Heart right ventricle (tissue), 16 donors: ENCODE results near the gene DAZAP1. TPM values are rescaled to one million over a fixed set of nuclear protein-coding genes. Genes with fewer than 3 reads are reported as not detected.

Source experiments
- ATAC-seq, 8 donors: fragments of 200-7000 bp; cut with Tn5 transposase; one replicate each; pipeline ENCODE4 v1.9.1; 2020; ENCODE audit warnings: mild to moderate bottlenecking in 8 of 8, moderate library complexity in 8 of 8, moderate number of reproducible peaks in 1 of 8
- DNase-seq, 2 donors: peaks; one replicate each; pipeline ENCODE4 v3.0.0-alpha.2; 2020
- H3K27ac ChIP-seq, 10 donors: fragments of 200-600 bp; sonication (generic) in 2 of 10; one replicate each; pipeline versions ENCODE4 v1.5.0 to v1.8.0; 2020 to 2022; ENCODE audit warnings: mild to moderate bottlenecking in 3 of 10
- H3K27me3 ChIP-seq, 7 donors: fragments of 200-600 bp; one replicate each; pipeline ENCODE4 v1.8.0; 2021 to 2022; ENCODE audit warnings: mild to moderate bottlenecking in 2 of 7
- H3K36me3 ChIP-seq, 9 donors: fragments of 200-600 bp; sonication (generic) in 1 of 9; one replicate each; pipeline versions ENCODE4 v1.5.0 to v1.8.0; 2020 to 2022; ENCODE audit warnings: mild to moderate bottlenecking in 2 of 9
- H3K4me1 ChIP-seq, 9 donors: fragments of 200-600 bp; sonication (generic) in 1 of 9; one replicate each; pipeline versions ENCODE4 v1.5.0 to v1.8.0; 2020 to 2022; ENCODE audit warnings: mild to moderate bottlenecking in 4 of 9
- H3K4me3 ChIP-seq, 10 donors: fragments of 200-600 bp; sonication (generic) in 2 of 10; one replicate each; pipeline versions ENCODE4 v1.5.0 to v1.8.0; 2020 to 2022; ENCODE audit warnings: mild to moderate bottlenecking in 7 of 10, moderate library complexity in 2 of 10
- H3K9me3 ChIP-seq, 11 donors: fragments of 200-600 bp in 10 of 11; sonication (generic) in 2 of 11; one replicate each; pipeline versions ENCODE4 v1.5.0 to v1.8.0; 2013 to 2022; ENCODE audit warnings: mild to moderate bottlenecking in 2 of 11, control low read depth in 1 of 11, moderate library complexity in 1 of 11
- WGBS, 2 donors: extraction: QIAGEN DNeasy Blood & Tissue Kit; methylation state at CpG; one replicate each; pipeline ENCODE4 v1.1.7; 2013; ENCODE audit warnings: inconsistent platforms in 1 of 2; 5-methylcytosine and 5-hydroxymethylcytosine counted together
- intact Hi-C, 10 donors: fragments of 100-400 bp; cut with DNase I; formaldehyde crosslinking; loops; one replicate each; pipeline versions ENCODE4 v1.11.1 to v1.14.2; 2022
- polyA plus RNA-seq, 2 donors: library from polyadenylated mRNA; stranded (reverse); fragments of 200-250 nt; gene quantifications; one replicate each; pipeline ENCODE4 v1.2.3, GENCODE V29; 2013
- total RNA-seq, 10 donors: library from RNA; stranded (reverse); fragmentation: NEBNext Ultra II Directional in 3 of 10; extraction: Animal tissue kit (Norgen Biotek cat#: 25700) in 3 of 10; gene quantifications; one replicate each; pipeline versions ENCODE4 v1.2.1 to v1.2.4, GENCODE V29; 2021 to 2023
- TF ChIP-seq, protein P1 (sequence below), 9 donors: fragments of 200-600 bp; sonication (generic) in 2 of 9; IDR thresholded peaks; one replicate each; pipeline versions ENCODE4 v1.5.0 to v1.8.0; 2021 to 2022; ENCODE audit warnings: antibody characterized with exemption in 9 of 9, mild to moderate bottlenecking in 5 of 9, moderate library complexity in 1 of 9
- donor health status: Arrhythmogenic right ventricular cardiomyopathy.
- donor health status: ischemic (EF 13 %, LVEDD 7.1; RV severe dilation, severe dysfunction).
- donor health status: healthy with polysubstance abuse.
- donor health status: DM: no; HTN: yes; CAD: no.
- donor health status: DM: no; HTN: no; CAD: no.
- donor health status: ischemic (EF 25% LVEDD 6.9; RV normal size, moderate dysfunction).
- donor health status: ischemic (EF 25% LVEDD 5.7; RV mildly dilated, moderate dysfunction).
- donor health status: healthy.
- donor health status: DM: yes; HTN: yes; CAD: no.
- donor health status: Ischemic cardiomyopathy.
- donor health status: ischemic (EF 35%, LVEDD 5.7; RV mildly dilated, moderate dysfunction).
- donor health status: nonischemic (EF 11% LVEDD 7.7; RV severe dilation, severe dysfunction).
- donor health status: DM: yes; HTN: yes; CAD: no.
- donor health status: PGD.
- donor health status: ischemic (EF 29% LVEDD 5.4; RV normal size, mild dysfunction).
- donor health status: nonischemic (EF 23%, LVEDD 6.1; RV moderate dilation, normal function).

The DAZAP1 gene
- total and polyA plus RNA-seq, 12 donors: 56.7 to 111 (median 79.5) TPM

- Histone ChIP-seq H3K9me3 (no peaks in the 10 kb centered on the region), H3K27ac (no peak overlapping the region), H3K27me3 (no peaks in the 10 kb centered on the region), H3K4me1 (peaks cover 0 to 26% (median 12%) of the 10 kb centered on the region in 9 donors), H3K36me3 (peaks cover 0 to 93% (median 56%) of the 10 kb centered on the region in 9 donors), H3K4me3 (no peak overlapping the region)
- WGBS, 2 donors: 89 to 92% methylated on average over 24 of the region's 24 CpGs
- no peak for ATAC-seq
- TF ChIP-seq, protein P1, sequence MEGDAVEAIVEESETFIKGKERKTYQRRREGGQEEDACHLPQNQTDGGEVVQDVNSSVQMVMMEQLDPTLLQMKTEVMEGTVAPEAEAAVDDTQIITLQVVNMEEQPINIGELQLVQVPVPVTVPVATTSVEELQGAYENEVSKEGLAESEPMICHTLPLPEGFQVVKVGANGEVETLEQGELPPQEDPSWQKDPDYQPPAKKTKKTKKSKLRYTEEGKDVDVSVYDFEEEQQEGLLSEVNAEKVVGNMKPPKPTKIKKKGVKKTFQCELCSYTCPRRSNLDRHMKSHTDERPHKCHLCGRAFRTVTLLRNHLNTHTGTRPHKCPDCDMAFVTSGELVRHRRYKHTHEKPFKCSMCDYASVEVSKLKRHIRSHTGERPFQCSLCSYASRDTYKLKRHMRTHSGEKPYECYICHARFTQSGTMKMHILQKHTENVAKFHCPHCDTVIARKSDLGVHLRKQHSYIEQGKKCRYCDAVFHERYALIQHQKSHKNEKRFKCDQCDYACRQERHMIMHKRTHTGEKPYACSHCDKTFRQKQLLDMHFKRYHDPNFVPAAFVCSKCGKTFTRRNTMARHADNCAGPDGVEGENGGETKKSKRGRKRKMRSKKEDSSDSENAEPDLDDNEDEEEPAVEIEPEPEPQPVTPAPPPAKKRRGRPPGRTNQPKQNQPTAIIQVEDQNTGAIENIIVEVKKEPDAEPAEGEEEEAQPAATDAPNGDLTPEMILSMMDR (IDR thresholded peaks at IDR 0.05): no peak
- no peak for DNase-seq
- intact Hi-C loops: no loop called here
Observed at GRCh38 chr19:1431759-1432506, 24.5 kb downstream of the DAZAP1 start.

GRCh38 chr19:1432507-1432887 is 25.1 kb downstream of the DAZAP1 start:
- Histone ChIP-seq H3K36me3 (peaks cover 0 to 88% (median 56%) of the 10 kb centered on the region in 9 donors), H3K27ac (no peak overlapping the region), H3K4me3 (no peak overlapping the region), H3K9me3 (no peaks in the 10 kb centered on the region), H3K27me3 (no peaks in the 10 kb centered on the region), H3K4me1 (peaks cover under 1 to 23% (median 11%) of the 10 kb centered on the region in 9 donors)
- intact Hi-C loops: no loop called here
- DNase-seq: no peak
- TF ChIP-seq, protein P1 (IDR thresholded peaks at IDR 0.05): no peak
- WGBS, 2 donors: 92 to 93% methylated on average over 16 of the region's 16 CpGs
- no peak for ATAC-seq

- H3K36me3 ChIP-seq: peaks cover 0 to 79% (median 48%) of the 10 kb centered on the region in 9 donors
- no peak overlapping the region for H3K27ac ChIP-seq
- peaks cover 4 to 29% (median 16%) of the 10 kb centered on the region in 9 donors for H3K4me1 ChIP-seq
- WGBS, 2 donors: 89% methylated on average over 42 to 47 of the region's 47 CpGs
- DNase-seq: no peak
- TF ChIP-seq, protein P1 (IDR thresholded peaks at IDR 0.05): no peak
- H3K4me3 ChIP-seq: no peak overlapping the region
- no peaks in the 10 kb centered on the region for H3K27me3 ChIP-seq
- ATAC-seq: no peak
- intact Hi-C loops: no loop called here
- H3K9me3 ChIP-seq: no peaks in the 10 kb centered on the region
Observed at GRCh38 chr19:1433119-1434039, 26.0 kb downstream of the DAZAP1 start.

DNA sequence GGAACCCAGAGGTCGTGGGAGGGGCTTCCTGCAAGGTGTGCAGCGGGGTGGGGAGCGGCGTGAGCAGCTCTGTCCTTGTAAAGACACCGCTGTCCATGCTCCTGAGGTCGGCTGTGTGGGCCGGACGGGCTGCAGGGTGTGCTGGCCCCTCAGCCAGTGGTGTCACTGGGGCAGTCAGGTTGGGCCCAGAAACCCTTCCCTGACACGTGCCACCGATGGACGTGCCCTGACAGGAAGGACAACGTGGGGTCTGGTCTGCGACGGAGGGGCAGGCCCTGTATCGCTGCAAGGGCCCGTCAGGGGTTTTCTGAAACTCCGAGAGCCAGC is 26.6 kb downstream of the DAZAP1 start:
- Histone ChIP-seq H3K4me3 (no peak overlapping the region), H3K27me3 (no peaks in the 10 kb centered on the region), H3K9me3 (no peaks in the 10 kb centered on the region), H3K36me3 (peaks cover 0 to 73% (median 48%) of the 10 kb centered on the region in 9 donors), H3K27ac (no peak overlapping the region), H3K4me1 (peaks cover 0 to 26% (median 19%) of the 10 kb centered on the region in 9 donors)
- TF ChIP-seq, protein P1 (IDR thresholded peaks at IDR 0.05): no peak
- ATAC-seq (no peak), DNase-seq (no peak)
- intact Hi-C loops: no loop called here
- WGBS, 2 donors: 91 to 92% methylated on average over 17 of the region's 17 CpGs
